Airway epithelial cell (primary cell): Measurements from ENCODE around the gene SEC22B. TPM values are rescaled to one million over a fixed set of nuclear protein-coding genes. Genes with fewer than 3 reads are reported as not detected.

ENCODE experiments used
- total RNA-seq: library from RNA; depleted of rRNA; stranded (reverse); fragments of >200 nt; gene quantifications from 2 replicates; pipeline ENCODE4 v1.2.3, GENCODE V29; 2015

Gene SEC22B
- total RNA-seq: 11.1 and 14.6 TPM in 2 replicates

GRCh38 chr1:120176092-120176855 is at the start of gene SEC22B:
Gene SEC22B (minus strand): TSS chr1:120176520. CDS start chr1:120176381, 139 bp downstream.

Other genes starting within 250 kb of the SEC22B start
- gene NOTCH2, start 106.9 kb downstream of the SEC22B start, total RNA-seq: 35.6 and 46.4 TPM in 2 replicates
- gene NBPF8, start 238.5 kb upstream of the SEC22B start, total RNA-seq: 2.5 and 3.6 TPM in 2 replicates